Measurements from ENCODE around the gene UBA52.
A peak's percentile ranks its signal among the peaks of the same experiment; 100 is the strongest.
"Not testable (repeated sequence)": the region's sequence is repeated elsewhere in the genome, so short reads cannot be mapped to it uniquely, and the experiment has no call there.

Gene UBA52

GRCh38 chr19:18557411-18558201 is 14.1 kb upstream of the UBA52 start, which contains the start of gene KXD1:
Gene KXD1, plus strand, starts transcription at chr19:18557870. Its CDS starts 4,187 bp downstream, at chr19:18562057.
- peak; percentile 94 for DNase-seq

- DNase-seq = no peak
Observed at GRCh38 chr19:18558202-18558555, 13.5 kb upstream of the UBA52 start.

GRCh38 chr19:18558604-18559003 is 13.1 kb upstream of the UBA52 start:
- no peak for DNase-seq

- DNase-seq = no peak
Observed at GRCh38 chr19:18559685-18560084, 12.0 kb upstream of the UBA52 start.

GRCh38 chr19:18562086-18562485 is 9.6 kb upstream of the UBA52 start:
- no peak for DNase-seq

GRCh38 chr19:18566953-18567352 is 4.7 kb upstream of the UBA52 start:
- no peak for DNase-seq

- no peak for DNase-seq
Observed at GRCh38 chr19:18568367-18568766, 3.3 kb upstream of the UBA52 start.

- DNase-seq = no peak
Observed at GRCh38 chr19:18574691-18575291, 3.1 kb downstream of the UBA52 start.

- no peak for DNase-seq
Observed at GRCh38 chr19:18576383-18576782, 4.7 kb downstream of the UBA52 start.

- no peak for DNase-seq
Observed at GRCh38 chr19:18577365-18577914, 5.8 kb downstream of the UBA52 start.

GRCh38 chr19:18580311-18580710 is 8.7 kb downstream of the UBA52 start:
- no peak for DNase-seq

- no peak for DNase-seq
Observed at GRCh38 chr19:18586306-18586705, 14.6 kb downstream of the UBA52 start.

GRCh38 chr19:18587561-18587960 is 15.9 kb downstream of the UBA52 start:
- DNase-seq = no peak

GRCh38 chr19:18587962-18588610 is 16.4 kb downstream of the UBA52 start:
- DNase-seq = no peak

- DNase-seq = peak; percentile 86
Observed at GRCh38 chr19:18588611-18589379, 17.1 kb downstream of the UBA52 start, which contains the start of gene REX1BD. Gene REX1BD, plus strand, starts transcription at chr19:18588798. Its CDS starts 4 bp downstream, at chr19:18588802.

GRCh38 chr19:18589380-18590272 is 18.0 kb downstream of the UBA52 start:
- DNase-seq = no peak

GRCh38 chr19:18590273-18591272 is 18.9 kb downstream of the UBA52 start:
- DNase-seq = peak; percentile 24

- DNase-seq = no peak
Observed at GRCh38 chr19:18591735-18592385, 20.2 kb downstream of the UBA52 start.

GRCh38 chr19:18592732-18593131 is 21.1 kb downstream of the UBA52 start:
- DNase-seq = not testable (repeated sequence)

All from activated T-cell treated with anti-CD3 and anti-CD28 coated beads, Interleukin-2, amount 50 U/mL, for 1 hour (primary cell).